COLO668 (cell line): ENCODE results near the gene C1orf167.
"Not testable (repeated sequence)": the region's sequence is repeated elsewhere in the genome, so short reads cannot be mapped to it uniquely, and the experiment has no call there.

ENCODE experiments used
- DNase-seq: peaks from one replicate; lab custom pipeline; 2025; ENCODE audit not compliant: unreplicated experiment; lab: John Stamatoyannopoulos, UW

C1orf167 gene

DNA sequence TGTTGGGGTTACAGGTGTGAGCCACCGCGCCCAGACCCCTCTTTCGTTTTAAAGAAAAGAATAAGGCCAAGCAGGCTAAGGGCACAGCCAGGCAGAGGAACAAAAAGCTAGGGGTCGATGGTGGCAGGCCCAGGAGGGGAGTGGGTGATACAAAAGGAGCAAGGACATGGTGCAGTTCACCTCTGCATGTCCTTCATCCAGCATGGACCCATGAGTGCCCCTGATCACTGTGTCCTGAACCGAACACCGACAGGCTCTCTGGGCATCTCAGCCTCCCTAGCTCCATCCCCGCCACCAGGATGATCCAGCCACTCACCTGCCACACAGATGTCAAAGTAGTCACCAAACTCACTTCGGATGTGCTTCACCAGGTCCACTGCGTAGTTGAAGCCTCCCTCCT lies 37.9 kb downstream of the C1orf167 start:
- no peak for DNase-seq

- no peak for DNase-seq
Observed at GRCh38 chr1:11800391-11800755, 38.4 kb downstream of the C1orf167 start.

- DNase-seq, result no peak
Observed at GRCh38 chr1:11800756-11801433, 38.9 kb downstream of the C1orf167 start.

GRCh38 chr1:11802616-11802972 lies 40.6 kb downstream of the C1orf167 start:
- no peak for DNase-seq

DNA sequence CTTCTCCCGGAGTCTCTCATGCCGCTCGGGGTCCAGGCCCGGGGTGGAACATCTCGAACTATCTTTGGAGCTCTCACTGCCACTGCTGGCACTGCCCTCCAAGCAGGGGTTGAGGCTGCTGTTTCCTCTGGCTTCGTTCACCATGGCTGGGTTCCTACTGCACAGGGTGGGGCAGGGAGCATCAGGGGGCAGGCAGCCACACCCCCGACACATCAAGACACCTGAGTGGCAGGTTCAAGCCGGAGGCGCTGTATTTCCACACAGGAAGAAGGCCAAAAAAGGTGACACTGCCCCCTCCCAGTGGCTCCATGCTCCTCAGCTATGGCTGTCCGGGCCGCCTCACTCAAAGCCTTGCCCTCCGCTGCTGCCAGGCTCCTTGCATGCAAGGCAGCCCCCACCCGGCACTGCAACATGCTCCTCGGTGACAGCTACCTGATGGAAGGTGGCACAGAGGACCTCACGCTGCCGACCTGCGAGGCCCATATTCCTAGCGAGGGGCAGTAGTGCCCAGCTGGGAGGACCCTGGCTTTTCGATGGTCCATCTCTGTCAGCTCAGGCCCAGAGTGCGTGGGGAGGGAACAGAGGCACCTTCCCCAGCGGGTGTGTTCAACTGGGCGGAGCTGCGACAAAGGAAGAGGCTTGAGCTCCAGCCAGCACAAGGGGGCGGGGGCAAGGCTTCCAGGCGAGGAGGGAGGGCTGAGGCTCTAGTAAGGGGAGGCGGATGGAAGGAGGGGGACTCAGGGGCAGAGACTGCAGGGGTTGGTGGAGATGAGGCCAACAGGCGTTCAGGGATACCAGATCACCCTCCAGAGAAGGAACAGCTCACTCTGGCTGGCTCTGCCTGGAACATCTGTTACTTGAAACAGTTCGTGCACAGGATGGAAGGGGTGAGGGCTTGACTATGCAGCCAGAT lies 41.2 kb downstream of the C1orf167 start:
- DNase-seq, result peak; percentile 30

DNA sequence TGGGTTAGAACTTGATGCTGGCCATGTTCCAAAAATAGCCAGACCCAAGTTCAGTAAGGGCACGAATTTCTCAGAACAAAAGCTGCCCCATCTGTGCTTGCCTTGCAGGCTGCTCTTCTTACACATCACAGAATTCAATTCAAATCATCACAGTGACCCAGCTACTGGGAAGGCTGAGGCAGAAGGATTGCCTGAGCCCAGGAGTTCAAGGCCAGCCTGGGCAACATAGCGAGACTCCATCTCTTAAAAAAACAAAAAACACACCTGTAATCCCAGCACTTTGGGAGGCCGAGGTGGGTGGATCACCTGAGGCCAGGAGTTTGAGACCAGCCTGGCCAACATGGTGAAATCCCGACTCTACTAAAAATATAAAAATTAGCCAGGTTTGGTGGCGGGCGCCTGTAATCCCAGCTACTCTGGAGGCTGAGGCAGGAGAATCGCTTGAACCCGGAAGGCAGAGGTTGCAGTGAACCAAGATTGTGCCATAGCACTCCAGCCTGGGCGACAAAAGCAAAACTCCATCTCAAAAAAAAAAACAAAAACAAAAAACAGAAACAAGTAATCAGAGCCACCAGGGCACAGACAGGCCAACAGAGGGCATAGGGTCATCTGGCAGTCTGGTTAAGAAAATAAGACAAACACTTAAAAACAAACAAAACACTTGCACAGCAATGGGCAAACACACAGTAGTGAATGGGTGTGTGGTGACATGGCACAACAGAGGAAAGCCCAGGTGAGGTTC lies 42.1 kb downstream of the C1orf167 start:
- DNase-seq, result not testable (repeated sequence)

- peak; percentile 53 for DNase-seq
Observed at GRCh38 chr1:11804666-11805421, 42.9 kb downstream of the C1orf167 start.

GRCh38 chr1:11805422-11806306 lies 43.7 kb downstream of the C1orf167 start, which contains the start of the genes CLCN6 and MTHFR:
Gene CLCN6, plus strand, starts transcription at chr1:11806191. Its CDS starts 72 bp downstream, at chr1:11806263.
Gene MTHFR, minus strand, starts transcription at chr1:11805964. Its CDS starts 2,848 bp downstream, at chr1:11803116.
- DNase-seq, result peak; percentile 100

DNA sequence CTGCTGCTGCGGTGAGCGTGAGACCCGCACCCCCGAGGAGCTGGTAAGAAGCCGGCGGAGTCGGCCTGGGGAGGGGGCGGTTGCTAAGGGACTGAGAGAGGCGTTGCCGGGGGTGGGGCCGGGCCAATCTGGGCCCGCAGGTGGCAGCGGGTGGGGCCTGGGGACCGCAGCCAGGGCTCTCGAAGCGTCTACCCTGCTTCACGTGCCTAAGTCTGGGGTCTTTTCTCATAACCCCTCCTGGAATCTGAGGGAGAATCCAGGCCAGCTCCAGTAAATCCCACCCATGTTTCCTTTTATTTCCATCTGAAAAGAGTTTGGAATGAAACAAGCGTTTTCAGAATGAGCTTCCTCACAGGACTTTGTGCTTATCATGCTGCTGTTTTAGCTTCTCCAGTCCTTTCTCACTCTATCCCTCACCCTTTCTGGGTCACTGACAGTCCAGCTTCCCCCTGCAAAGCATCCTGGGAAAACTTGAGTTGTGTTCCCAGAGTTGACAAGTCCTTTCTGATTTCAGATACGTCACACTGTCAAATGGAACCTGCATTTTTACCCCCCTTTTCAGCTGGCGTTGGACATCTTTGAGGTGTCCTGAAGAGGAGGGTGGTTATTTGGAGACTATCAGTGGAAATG lies 44.4 kb downstream of the C1orf167 start:
- DNase-seq, result peak; percentile 93

DNA sequence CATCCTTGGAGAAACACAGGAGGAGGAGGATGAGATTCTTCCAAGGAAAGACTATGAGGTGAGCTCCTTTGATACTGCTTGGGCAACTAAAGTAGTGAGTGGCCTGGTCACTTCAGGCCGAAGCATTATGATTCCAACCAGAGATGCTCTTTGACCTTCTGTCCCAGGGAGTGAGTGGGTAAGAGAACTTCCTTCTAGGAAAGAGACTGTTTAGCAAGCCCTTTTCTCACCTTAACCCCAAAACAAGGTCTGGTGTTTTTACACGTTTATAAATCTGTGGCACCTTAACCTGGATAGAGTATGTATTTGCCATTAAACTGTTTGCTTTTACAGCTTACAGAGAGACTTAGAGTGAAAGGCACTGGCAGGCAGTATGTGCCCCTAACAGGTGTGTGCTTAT lies 45.1 kb downstream of the C1orf167 start:
- no peak for DNase-seq

GRCh38 chr1:11813021-11813420 lies 51.0 kb downstream of the C1orf167 start:
- no peak for DNase-seq

DNA sequence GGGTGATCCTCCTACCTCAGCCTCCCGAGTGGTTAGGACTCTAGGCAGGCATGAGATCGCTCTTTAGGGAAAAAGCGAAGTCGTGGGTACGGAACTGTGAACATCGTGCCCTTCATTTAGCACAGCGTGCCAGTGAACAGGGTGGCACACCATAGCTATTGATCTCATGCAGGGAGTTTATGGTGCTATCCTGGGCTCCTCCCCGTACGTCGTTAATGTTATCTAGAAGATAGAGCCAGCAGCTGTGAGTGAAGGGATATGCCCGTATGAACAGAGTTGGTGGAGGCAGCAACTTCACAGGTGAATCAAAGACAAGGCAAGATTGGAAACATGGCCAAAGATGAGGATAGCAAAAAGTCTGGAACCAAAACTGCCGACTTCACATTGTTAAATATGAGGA lies 55.2 kb downstream of the C1orf167 start:
- no peak for DNase-seq

GRCh38 chr1:11822091-11822490 lies 60.1 kb downstream of the C1orf167 start:
- DNase-seq, result no peak

GRCh38 chr1:11823366-11824137 lies 61.6 kb downstream of the C1orf167 start:
- no peak for DNase-seq

- no peak for DNase-seq
Observed at GRCh38 chr1:11825131-11825530, 63.1 kb downstream of the C1orf167 start.

DNA sequence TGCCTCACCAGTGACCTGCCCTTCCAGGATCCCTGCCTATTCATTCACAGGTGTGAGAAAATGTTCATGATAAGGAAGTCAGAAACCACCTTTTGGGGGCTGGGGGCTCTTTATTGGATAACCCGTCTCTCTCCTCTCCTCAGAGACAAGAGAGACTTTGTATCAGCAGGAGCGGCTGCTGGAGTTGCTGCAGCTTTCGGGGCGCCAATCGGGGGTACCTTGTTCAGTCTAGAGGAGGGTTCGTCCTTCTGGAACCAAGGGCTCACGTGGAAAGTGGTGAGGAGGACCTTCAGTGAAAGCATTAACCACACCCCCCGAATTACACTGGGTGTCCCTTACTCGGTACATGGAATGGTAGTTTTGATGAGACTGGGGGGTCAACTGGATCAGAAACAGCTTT lies 65.0 kb downstream of the C1orf167 start:
- no peak for DNase-seq

GRCh38 chr1:11828511-11828910 lies 66.5 kb downstream of the C1orf167 start:
- DNase-seq, result no peak

GRCh38 chr1:11831945-11832725 lies 70.1 kb downstream of the C1orf167 start:
- DNase-seq, result peak; percentile 96
